Esophagus muscularis mucosa (tissue), 4 donors: Measurements from ENCODE around the gene HIGD2A.

Experiments used
- EP300 ChIP-seq: sonication (generic); formaldehyde crosslinking; IDR thresholded peaks from one replicate; pipeline ENCODE4 v1.6.1; 2017; ENCODE audit warnings: antibody characterized with exemption
- POLR2A ChIP-seq: fragments of 450-650 bp; IDR thresholded peaks from one replicate; pipeline ENCODE4 v1.6.1; 2017; ENCODE audit warnings: antibody characterized with exemption, moderate library complexity, mild to moderate bottlenecking, low read depth
- POLR2AphosphoS5 ChIP-seq, 2 donors: sonication (generic); formaldehyde crosslinking; IDR thresholded peaks; one replicate each; pipeline ENCODE4 v1.6.1; 2017; ENCODE audit warnings: antibody characterized with exemption in 2 of 2
- TF ChIP-seq, protein P1 (sequence below), 3 experiments: fragments of 200-600 bp in 2 of 3; fragments of 450-650 bp in 1 of 3; sonication (generic) in 2 of 3; IDR thresholded peaks; one replicate each; pipeline ENCODE4 v1.5.1; 2017 to 2019; ENCODE audit warnings: antibody characterized with exemption in 3 of 3, mild to moderate bottlenecking in 2 of 3, moderate library complexity in 1 of 3

DNA sequence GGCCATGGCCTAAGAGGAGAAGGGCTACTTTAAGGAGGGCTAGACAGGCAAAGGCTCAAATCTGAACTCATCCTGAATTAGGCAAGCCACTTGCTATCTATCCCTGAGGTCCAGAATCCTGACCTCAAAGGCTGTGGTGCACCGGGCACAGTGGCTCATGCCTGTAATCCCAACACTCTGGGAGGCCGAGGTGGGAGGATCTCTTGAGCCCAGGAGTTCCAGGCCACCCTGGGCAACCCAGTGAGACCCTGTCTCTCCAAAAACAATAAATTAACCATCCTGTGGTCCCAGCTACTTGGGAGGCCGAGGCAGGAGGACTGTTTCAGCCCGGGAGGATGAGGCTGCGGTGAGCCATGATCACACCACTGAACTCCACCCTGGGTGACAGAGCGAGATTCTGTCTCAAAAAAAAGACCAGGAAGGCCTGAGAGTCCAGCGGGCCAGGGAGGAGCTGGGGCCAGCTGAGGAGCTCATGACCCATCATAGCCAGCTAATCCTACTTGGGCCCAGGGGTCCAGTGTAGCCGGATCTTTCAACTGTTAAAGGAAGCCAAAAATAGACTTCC, 4.1 kb upstream of the HIGD2A start:
- TF ChIP-seq POLR2AphosphoS5 (IDR thresholded peaks at IDR 0.05) (no peak), EP300 (no peak), POLR2A (no peak)
- TF ChIP-seq, protein P1, sequence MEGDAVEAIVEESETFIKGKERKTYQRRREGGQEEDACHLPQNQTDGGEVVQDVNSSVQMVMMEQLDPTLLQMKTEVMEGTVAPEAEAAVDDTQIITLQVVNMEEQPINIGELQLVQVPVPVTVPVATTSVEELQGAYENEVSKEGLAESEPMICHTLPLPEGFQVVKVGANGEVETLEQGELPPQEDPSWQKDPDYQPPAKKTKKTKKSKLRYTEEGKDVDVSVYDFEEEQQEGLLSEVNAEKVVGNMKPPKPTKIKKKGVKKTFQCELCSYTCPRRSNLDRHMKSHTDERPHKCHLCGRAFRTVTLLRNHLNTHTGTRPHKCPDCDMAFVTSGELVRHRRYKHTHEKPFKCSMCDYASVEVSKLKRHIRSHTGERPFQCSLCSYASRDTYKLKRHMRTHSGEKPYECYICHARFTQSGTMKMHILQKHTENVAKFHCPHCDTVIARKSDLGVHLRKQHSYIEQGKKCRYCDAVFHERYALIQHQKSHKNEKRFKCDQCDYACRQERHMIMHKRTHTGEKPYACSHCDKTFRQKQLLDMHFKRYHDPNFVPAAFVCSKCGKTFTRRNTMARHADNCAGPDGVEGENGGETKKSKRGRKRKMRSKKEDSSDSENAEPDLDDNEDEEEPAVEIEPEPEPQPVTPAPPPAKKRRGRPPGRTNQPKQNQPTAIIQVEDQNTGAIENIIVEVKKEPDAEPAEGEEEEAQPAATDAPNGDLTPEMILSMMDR (IDR thresholded peaks at IDR 0.05) = no peak
